GM18867 (cell line): Measurements from ENCODE around the gene SRRD.

Experiments used
- ATAC-seq: cut with Tn5 transposase; IDR thresholded peaks from one replicate; pipeline ENCODE4 v1.9.1; 2021; ENCODE audit warnings: mild to moderate bottlenecking, moderate library complexity; ENCODE audit not compliant: unreplicated experiment

SRRD gene

GRCh38 chr22:26542831-26543230 lies 59.2 kb downstream of the SRRD start:
- no peak for ATAC-seq
